GM13977 (cell line): Measurements from ENCODE around the gene RNLS.

ENCODE experiments used
- DNase-seq: peaks from one replicate; pipeline ENCODE4 v3.0.0; 2012; ENCODE audit warnings: low spot score
- in situ Hi-C: fragments of 300-500 bp; cut with MboI; formaldehyde crosslinking; loops from one replicate; pipeline ENCODE4 v1.12.0; 2022; ENCODE audit warnings: low sequenced_read_pairs, low pct_unique_long_range_greater_than_20kb, mixed read lengths, inconsistent platforms; ENCODE audit not compliant: unreplicated experiment
- TF ChIP-seq, protein P1 (sequence below): IDR thresholded peaks from 2 replicates; pipeline ENCODE4 v1.5.1; 2012; ENCODE audit warnings: mild to moderate bottlenecking, control low read depth; ENCODE audit not compliant: insufficient read depth; ENCODE audit errors: extremely low read depth, missing control alignments

The RNLS gene

GRCh38 chr10:88458209-88458608 lies 124.9 kb downstream of the RNLS start:
- in situ Hi-C loops, result no loop called here
- no peak for DNase-seq
- TF ChIP-seq, protein P1, sequence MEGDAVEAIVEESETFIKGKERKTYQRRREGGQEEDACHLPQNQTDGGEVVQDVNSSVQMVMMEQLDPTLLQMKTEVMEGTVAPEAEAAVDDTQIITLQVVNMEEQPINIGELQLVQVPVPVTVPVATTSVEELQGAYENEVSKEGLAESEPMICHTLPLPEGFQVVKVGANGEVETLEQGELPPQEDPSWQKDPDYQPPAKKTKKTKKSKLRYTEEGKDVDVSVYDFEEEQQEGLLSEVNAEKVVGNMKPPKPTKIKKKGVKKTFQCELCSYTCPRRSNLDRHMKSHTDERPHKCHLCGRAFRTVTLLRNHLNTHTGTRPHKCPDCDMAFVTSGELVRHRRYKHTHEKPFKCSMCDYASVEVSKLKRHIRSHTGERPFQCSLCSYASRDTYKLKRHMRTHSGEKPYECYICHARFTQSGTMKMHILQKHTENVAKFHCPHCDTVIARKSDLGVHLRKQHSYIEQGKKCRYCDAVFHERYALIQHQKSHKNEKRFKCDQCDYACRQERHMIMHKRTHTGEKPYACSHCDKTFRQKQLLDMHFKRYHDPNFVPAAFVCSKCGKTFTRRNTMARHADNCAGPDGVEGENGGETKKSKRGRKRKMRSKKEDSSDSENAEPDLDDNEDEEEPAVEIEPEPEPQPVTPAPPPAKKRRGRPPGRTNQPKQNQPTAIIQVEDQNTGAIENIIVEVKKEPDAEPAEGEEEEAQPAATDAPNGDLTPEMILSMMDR, result no peak

DNA sequence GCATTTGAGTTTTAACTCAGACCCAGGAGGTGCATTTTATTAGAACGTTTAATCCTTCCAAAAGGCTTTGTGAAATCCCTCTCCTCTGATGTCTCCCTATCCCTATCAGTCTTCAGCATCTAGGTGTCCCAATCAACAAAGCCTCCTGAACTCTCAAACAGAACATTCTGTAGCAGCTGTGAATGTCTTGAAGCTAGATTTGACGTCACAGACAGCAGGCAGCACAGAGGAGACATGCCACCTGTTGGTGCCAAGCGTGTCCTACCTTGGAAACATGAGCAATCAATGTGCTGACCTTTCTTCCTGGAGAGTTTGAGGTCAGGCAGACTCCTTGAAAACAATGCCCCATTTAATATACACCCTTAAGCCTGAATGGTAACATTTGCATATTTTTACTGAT lies 125.5 kb downstream of the RNLS start:
- DNase-seq, result no peak
- in situ Hi-C loops, result no loop called here
- TF ChIP-seq, protein P1, result no peak

DNA sequence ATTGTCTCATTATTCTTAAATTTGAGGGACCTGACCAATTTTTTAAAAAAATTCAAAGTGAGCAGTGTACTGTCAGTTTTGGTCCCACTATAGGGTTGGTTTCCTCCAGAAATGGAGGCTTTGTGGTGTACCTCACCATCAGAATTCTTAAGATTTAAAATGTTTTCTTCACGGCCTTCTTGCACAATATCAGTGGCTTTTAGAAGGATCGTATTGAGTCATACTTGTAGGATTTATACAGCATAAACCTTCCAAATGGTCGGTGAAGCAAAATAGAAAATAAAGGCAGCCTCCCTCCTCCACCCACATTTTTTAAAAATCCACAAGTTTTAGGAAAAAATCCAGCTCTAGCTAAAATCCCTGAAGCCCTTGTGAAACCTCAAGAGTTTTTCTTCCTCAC lies 126.4 kb downstream of the RNLS start:
- TF ChIP-seq, protein P1, result no peak
- in situ Hi-C loops, result no loop called here
- no peak for DNase-seq

DNA sequence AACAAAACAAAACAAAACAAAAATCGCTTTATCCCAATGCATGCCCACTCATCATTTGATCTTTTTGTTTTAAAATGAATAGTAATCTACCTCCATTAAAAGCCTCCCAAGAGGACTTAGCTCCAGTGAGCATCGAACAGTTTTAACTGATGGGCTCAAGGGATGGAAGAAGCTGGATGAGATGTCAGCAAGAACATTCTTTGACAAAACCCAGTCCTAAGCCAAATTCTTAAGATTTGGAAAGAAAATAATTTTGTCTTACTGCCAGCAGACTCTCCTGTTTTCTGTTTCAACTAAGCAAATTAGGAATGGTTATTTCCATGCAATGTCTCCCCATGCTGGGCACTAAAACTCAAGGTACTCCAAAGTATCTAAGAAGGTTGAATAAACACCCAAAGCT lies 127.3 kb downstream of the RNLS start:
- TF ChIP-seq, protein P1, result no peak
- in situ Hi-C loops, result no loop called here
- no peak for DNase-seq

GRCh38 chr10:88450201-88450600 lies 132.9 kb downstream of the RNLS start:
- in situ Hi-C loops, result no loop called here
- no peak for DNase-seq
- TF ChIP-seq, protein P1, result no peak

DNA sequence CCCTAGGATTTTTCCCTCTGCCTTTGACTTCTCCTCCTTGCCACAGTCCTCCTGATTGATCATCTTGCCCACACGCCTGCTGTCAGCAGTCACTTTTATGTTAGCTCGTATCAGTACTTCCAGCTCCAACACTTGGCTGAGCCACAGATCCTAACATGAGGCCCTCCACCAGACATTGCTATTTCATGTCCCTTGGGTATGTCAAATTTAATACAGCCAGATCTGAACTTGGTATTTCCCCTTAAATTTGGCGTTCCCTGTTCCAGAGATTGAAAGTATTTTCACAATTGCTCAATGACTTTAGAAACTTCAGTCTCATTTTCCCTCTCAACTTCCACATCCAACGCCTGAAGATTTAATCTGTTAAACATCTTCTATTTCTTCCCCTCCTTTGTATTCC lies 140.4 kb downstream of the RNLS start:
- TF ChIP-seq, protein P1, result no peak
- DNase-seq, result no peak
- in situ Hi-C loops, result no loop called here

GRCh38 chr10:88440541-88440940 lies 142.6 kb downstream of the RNLS start:
- in situ Hi-C loops, result no loop called here
- DNase-seq, result no peak
- TF ChIP-seq, protein P1, result no peak
